Activated CD4-positive, alpha-beta T cell treated with anti-CD3 and anti-CD28 coated beads, Interleukin-2, amount 10 ng/mL, durations not matched to agents 7 days and 5 days (primary cell): ENCODE results near the gene ALOX5AP. TPM values are rescaled to one million over a fixed set of nuclear protein-coding genes. Genes with fewer than 3 reads are reported as not detected.

Experiments
- CTCF ChIA-PET: fragments of 350-600 bp; sonication (Branson Sonifier 250); formaldehyde crosslinking; loops from one replicate; lab custom pipeline; 2021; ENCODE audit warnings: antibody characterized with exemption; lab: Charles Lee
- POLR2A ChIA-PET: fragments of 350-600 bp; sonication (Branson Sonifier 250); formaldehyde crosslinking; loops from one replicate; lab custom pipeline; 2021; ENCODE audit warnings: antibody characterized with exemption; lab: Charles Lee
- DNase-seq: peaks from one replicate; pipeline ENCODE4 v3.0.0-alpha.2; 2020
- H3K27ac Mint-ChIP-seq: one replicate; pipeline ENCODE4 v1.8.0; 2021; ENCODE audit warnings: mild to moderate bottlenecking, moderate library complexity, mixed read lengths
- H3K27me3 Mint-ChIP-seq: one replicate; pipeline ENCODE4 v1.8.0; 2021; ENCODE audit warnings: mixed read lengths
- H3K36me3 Mint-ChIP-seq: one replicate; pipeline ENCODE4 v1.8.0; 2021; ENCODE audit warnings: low read depth, mixed read lengths
- H3K4me1 Mint-ChIP-seq: one replicate; pipeline ENCODE4 v1.8.0; 2021; ENCODE audit warnings: mixed read lengths
- H3K4me3 Mint-ChIP-seq: one replicate; pipeline ENCODE4 v1.8.0; 2021; ENCODE audit warnings: mild to moderate bottlenecking, moderate library complexity, mixed read lengths
- H3K9me3 Mint-ChIP-seq: one replicate; pipeline ENCODE4 v1.8.0; 2021; ENCODE audit warnings: mixed read lengths
- total RNA-seq, 2 experiments: library from RNA; stranded (reverse); gene quantifications; one replicate each; pipeline ENCODE4 v1.2.3, GENCODE V29; 2021

The ALOX5AP gene
- total RNA-seq, 2 experiments from 2014 or later = 66.4 to 88.7 TPM

DNA sequence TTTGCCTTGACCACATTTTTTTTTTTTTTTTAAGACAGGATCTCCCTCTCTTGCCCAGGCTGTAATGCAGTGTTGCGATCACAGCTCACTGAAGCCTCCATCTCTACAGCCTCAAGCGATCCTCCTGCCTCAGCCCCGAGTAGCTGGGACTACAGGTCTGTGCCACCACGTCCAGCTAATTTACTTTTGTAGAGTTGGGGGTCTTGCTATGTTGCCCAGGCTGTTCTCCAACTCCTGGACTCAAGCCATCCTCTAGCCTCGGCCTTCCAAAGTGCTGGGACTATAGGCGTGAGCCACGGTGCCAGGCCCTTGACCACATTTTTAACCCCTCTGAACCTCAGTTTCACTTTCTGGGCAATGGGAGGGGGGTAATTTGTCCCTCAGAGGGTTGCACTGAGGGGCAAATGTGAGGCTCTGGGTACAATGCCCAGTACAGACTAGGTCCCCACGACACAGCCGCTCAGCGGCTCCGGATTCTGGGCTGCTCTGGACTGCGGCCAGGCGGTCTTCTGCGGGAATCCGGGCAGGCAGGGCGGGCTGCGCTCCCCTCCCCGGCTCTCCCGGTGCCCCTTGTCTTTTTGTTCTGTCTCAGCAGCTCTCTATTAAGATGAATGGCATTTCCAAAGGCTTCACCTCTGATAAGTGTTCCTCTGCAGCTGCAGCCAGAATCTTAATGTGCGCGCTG is 3.8 kb upstream of the ALOX5AP start:
- Mint-ChIP-seq H3K4me1 (peaks cover 30% of the 10 kb centered on the region), H3K9me3 (no peaks in the 10 kb centered on the region), H3K27ac (no peak overlapping the region), H3K36me3 (no peaks in the 10 kb centered on the region), H3K4me3 (no peak overlapping the region), H3K27me3 (peaks cover 2% of the 10 kb centered on the region)
- DNase-seq = no peak
- ChIA-PET POLR2A (no interaction called here), CTCF (no interaction called here)

DNA sequence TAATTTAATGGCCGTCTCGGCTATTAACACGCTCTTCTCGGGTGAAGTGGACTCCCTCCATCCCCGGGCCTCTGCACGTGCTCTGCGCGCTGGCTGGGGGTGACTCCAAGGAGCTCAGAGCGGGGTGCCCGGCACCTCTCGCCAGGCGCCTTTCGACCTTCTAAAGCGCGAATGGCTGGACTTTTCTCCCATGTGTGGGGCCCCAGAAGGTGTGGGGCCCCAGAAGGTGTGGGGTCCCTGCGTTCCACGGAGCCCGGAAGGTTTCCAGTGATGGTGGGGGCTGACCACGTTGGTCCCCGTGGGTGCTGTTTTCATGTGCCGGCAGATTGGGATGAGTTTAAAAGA is 3.3 kb upstream of the ALOX5AP start:
- Mint-ChIP-seq H3K4me3 (no peak overlapping the region), H3K4me1 (peaks cover 35% of the 10 kb centered on the region), H3K9me3 (no peaks in the 10 kb centered on the region), H3K36me3 (no peaks in the 10 kb centered on the region), H3K27ac (no peak overlapping the region), H3K27me3 (peaks cover 2% of the 10 kb centered on the region)
- CTCF ChIA-PET = interaction anchor here (1.8 to 2.1 kb wide), 2 partner anchors 10 to 16 kb away, joined by 4 to 5 read pairs; no protein-coding TSS in a partner anchor
- POLR2A ChIA-PET = no interaction called here
- no peak for DNase-seq

DNA sequence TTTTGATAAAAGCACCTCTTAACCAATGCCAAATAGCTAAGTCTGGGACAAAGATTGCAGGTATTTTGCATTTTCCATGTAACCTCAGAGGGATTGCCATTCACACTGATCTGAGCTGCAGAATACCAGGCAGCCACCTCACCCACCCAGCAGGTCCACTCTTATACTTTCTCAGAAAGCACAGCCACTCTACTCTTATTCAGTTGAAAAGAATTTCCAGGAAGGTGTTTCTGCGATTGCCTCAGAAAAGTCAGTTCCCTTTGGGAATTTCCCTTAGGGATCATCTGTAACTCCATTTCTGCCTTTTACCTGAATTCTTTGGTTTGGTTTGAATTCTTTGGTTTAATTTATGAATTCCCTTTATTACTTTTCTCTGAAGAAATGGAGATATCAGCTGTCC is 904 bp upstream of the ALOX5AP start:
- ChIA-PET CTCF (interaction anchor here (1.5 kb wide), 1 partner anchor 18 kb away, joined by 3 read pairs; no protein-coding TSS in a partner anchor), POLR2A (no interaction called here)
- peaks cover 60% of the 10 kb centered on the region for H3K4me1 Mint-ChIP-seq

DNA sequence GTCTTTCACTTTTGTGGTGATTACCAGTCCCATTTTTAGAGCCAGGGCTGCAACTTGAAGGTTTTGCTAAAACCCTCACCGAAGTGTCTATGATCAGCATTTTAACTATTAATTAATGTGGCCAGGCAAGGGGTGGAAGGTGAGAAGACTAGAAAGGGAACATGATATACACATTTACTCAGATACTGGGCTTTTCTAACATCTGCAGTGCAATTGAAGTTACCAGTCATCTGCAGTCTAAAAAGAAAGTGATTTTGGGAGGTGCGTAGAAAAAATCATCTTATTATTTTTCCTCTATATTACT is 481 bp downstream of the ALOX5AP start:
- Mint-ChIP-seq H3K27ac (peak overlapping the region; percentile 95), H3K9me3 (no peaks in the 10 kb centered on the region), H3K4me1 (peaks cover 73% of the 10 kb centered on the region), H3K4me3 (peak overlapping the region; percentile 92), H3K36me3 (peaks cover 7% of the 10 kb centered on the region), H3K27me3 (peaks cover 2% of the 10 kb centered on the region)
- no peak for DNase-seq
- CTCF ChIA-PET = interaction anchor here (0.6 to 1.3 kb wide), 4 partner anchors 12 to 119 kb away, joined by 3 read pairs; no protein-coding TSS in a partner anchor
- POLR2A ChIA-PET = interaction anchor here (0.6 kb wide), 1 partner anchor 26 kb away, joined by 5 read pairs; no protein-coding TSS in a partner anchor

More for the DNA sequence above, 904 bp upstream of the ALOX5AP start:
- Mint-ChIP-seq H3K36me3 (peaks cover 4% of the 10 kb centered on the region), H3K9me3 (no peaks in the 10 kb centered on the region), H3K27ac (no peak overlapping the region), H3K27me3 (peaks cover 2% of the 10 kb centered on the region), H3K4me3 (peak overlapping the region; percentile 92)
- DNase-seq = no peak

DNA sequence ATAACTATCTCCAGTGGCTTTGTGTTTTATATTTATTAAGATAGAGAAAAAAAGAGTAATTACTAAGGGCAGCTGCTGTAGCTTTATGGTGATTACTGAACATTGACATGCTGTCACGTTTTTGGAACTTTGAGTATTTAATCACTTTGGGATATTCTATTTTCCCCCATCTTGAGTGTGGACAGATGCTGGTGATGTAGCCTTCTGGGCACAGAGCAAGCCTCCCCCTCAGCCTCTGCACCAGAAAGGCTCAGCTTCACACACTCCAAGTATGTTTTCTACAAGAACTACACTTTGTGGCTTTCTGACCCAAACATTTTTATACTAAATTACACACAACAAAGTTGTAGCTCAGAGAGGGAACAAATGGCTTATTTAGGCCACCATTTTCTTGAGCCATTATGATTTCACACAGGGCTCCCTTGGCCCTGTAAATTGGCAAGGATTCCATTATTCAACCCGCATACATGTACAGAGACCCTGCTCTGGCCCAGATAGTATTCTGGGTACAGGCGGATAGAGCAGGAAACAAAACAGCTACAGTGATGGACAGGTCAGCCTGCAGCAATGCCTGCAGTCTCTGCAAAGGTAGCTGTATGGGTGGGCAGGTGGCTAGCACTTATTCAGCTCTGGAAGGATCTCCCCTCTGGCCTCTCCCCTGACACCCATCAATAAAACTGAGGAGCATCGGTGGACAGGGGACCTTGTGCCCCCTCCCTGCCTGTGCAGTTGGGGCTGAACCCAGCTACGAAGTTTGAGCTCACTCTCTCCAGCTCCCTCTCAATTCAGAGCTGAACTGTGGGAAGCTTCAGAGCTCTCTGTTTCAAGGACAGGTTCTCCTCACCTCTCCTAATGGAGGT is 1.3 kb downstream of the ALOX5AP start:
- Mint-ChIP-seq H3K27ac (peak overlapping the region; percentile 95), H3K36me3 (peaks cover 7% of the 10 kb centered on the region), H3K4me3 (peak overlapping the region; percentile 92), H3K9me3 (no peaks in the 10 kb centered on the region), H3K27me3 (peaks cover 2% of the 10 kb centered on the region), H3K4me1 (peaks cover 78% of the 10 kb centered on the region)
- ChIA-PET POLR2A (interaction anchor here (0.5 to 1.0 kb wide), 2 partner anchors 314 to 430 kb away, joined by 4 to 5 read pairs; partner anchors contain the start of gene KATNAL1), CTCF (interaction anchor here (0.7 to 1.6 kb wide), 5 partner anchors 11 to 80 kb away, joined by 3 to 6 read pairs (median 3); no protein-coding TSS in a partner anchor)
- no peak for DNase-seq

DNA sequence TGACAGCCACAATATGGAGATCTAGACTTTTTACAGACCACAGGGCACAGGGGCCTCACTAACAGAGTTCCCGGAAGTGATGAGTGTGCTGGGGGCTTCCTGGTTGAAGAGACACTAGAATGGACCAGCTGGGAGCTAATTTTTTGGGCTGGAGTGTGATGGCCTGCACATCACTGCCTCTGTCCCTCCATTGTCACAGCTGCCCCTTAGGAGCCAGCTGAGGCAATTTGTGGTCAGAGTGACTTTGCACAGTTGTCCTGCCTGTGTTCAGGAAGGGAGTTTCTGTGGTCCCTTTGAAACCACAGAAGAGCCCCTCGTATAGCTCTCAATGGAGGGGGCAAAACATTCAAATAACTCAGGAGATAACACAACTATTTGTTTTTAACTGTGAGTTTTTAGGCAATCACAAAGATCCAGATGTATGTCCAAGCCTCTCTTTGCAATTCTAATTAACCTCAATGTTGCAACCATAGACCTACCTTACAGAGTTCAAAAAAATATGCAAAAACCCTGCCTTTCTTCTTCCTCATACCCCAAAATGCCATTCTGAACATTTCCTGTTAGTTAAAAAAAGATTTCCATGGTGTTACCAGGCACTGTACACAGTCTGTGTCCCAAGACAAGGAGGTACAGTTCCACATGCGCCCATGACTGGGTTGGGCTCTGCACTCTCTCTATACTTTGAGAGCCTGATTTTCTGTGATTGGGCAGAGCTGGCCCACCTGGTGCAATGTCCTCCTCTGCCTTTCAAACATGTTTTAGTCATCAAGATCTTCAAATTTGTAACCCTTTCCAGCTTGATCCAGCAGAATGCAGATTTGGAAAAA is 2.4 kb downstream of the ALOX5AP start:
- Mint-ChIP-seq H3K27me3 (peaks cover 2% of the 10 kb centered on the region), H3K27ac (peak overlapping the region; percentile 95), H3K4me1 (peaks cover 78% of the 10 kb centered on the region), H3K9me3 (no peaks in the 10 kb centered on the region), H3K4me3 (peak overlapping the region; percentile 92), H3K36me3 (peaks cover 8% of the 10 kb centered on the region)
- no peak for DNase-seq
- POLR2A ChIA-PET = interaction anchor here (0.6 kb wide), 1 partner anchor 30 kb away, joined by 5 read pairs; no protein-coding TSS in a partner anchor
- CTCF ChIA-PET = interaction anchor here (0.9 to 1.6 kb wide), 4 partner anchors 8 to 72 kb away, joined by 3 to 6 read pairs (median 4); no protein-coding TSS in a partner anchor

DNA sequence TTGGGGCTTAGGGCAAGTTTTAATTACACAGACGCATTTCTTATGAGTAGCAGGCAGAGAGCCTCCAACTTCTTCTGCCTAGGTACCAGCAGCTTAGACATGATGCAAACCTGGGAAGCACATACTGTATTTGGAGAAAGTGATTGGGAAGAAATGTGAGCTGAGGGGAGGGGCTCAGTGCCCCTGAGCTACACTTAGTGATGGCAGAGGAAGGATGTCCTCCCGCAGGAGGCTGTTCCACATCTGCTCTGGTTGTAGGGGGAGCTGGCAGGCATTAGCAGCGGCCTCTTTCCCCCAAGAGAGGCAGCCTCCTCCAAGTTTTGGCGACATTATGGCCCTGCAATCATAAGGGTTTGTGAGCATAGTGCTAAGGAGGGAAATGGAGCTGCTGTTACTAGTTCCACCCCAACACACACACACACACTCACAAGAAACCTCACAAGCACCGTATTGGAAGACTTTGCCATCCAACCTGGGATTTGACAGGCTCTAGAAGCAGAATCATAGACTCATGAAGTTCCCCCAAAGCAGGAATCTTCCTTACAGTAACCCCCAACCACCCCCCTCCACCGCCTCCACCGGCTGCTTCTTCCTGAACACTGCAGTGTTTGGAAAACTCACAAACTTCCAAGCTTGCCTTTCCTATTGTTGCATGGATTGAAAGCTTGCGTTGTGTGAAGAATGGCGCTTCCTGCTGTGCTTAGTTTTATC is 3.3 kb downstream of the ALOX5AP start:
- H3K4me3 Mint-ChIP-seq = peak overlapping the region; percentile 8

DNA sequence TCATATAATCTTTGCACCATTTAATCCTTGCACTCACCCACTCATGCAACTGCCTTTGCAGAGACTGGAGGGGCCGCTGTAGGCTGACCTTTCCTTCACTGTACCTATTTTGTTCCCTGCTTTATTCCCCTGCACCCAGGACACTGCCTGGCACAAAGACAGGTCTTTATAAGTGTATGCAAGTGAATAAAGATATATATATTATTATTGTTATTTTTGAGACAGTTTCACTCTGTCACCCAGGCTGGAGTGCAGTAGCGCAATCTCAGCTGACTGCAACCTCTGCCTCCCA is 3.8 kb downstream of the ALOX5AP start:
- ChIA-PET POLR2A (no interaction called here), CTCF (interaction anchor here (0.9 to 1.9 kb wide), 3 partner anchors 16 to 31 kb away, joined by 3 to 5 read pairs (median 4); no protein-coding TSS in a partner anchor)
- DNase-seq = no peak
- peaks cover 86% of the 10 kb centered on the region for H3K4me1 Mint-ChIP-seq
- H3K27ac Mint-ChIP-seq = peak overlapping the region; percentile 93
- no peaks in the 10 kb centered on the region for H3K9me3 Mint-ChIP-seq
- peaks cover 18% of the 10 kb centered on the region for H3K36me3 Mint-ChIP-seq
- no peak overlapping the region for H3K4me3 Mint-ChIP-seq
- H3K27me3 Mint-ChIP-seq = peaks cover 1% of the 10 kb centered on the region

More for the DNA sequence above, 3.3 kb downstream of the ALOX5AP start:
- H3K9me3 Mint-ChIP-seq = no peaks in the 10 kb centered on the region
- no peak overlapping the region for H3K27ac Mint-ChIP-seq
- POLR2A ChIA-PET = no interaction called here
- H3K27me3 Mint-ChIP-seq = peaks cover 2% of the 10 kb centered on the region
- H3K36me3 Mint-ChIP-seq = peaks cover 18% of the 10 kb centered on the region
- H3K4me1 Mint-ChIP-seq = peaks cover 82% of the 10 kb centered on the region
- CTCF ChIA-PET = interaction anchor here (0.5 to 1.9 kb wide), 6 partner anchors 9 to 73 kb away, joined by 3 to 6 read pairs (median 3); no protein-coding TSS in a partner anchor
- DNase-seq = no peak

DNA sequence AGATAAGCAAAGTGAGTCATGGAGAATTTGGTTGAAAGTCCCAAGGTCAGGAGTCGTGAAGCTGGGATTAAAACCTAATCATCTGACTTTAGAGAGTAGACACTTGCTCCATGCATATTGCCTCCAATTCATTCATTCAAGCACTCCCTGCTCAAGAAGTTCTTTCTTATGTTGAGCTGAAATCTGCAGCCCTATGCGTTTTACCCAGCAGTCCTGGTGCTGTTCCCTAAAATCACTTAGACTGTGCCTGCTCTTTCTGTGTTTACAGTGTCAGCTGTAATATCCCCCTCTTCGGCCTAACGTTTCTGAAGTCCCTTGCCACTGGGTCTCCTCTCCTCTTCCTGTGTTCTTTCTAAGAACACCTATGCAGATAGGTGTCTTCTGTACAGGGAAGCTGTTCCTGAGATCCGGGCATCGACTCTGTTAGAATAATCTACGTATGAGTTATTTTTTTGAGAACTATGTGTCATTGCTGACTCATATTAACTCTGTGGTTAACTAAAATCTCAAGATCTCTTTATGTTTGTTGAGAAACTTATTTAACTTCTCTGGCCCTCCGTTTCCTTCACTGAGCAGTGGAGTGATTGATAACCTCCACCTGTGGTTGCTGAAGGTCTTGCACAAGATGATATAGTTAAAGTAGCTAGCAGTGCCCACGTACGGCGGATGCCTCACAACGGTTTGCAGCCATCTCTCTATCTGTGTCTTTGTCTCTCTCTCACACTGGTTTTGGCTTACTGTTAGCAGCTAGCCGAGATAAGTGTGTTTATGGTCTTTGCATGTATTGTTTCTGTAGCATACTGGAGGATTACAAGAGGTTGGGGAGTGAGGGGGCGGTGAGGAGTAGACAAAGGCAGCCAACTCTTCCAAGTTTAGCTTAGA is 4.7 kb downstream of the ALOX5AP start:
- ChIA-PET CTCF (interaction anchor here (0.6 to 1.9 kb wide), 10 partner anchors 10 to 366 kb away, joined by 3 to 6 read pairs (median 4); no protein-coding TSS in a partner anchor), POLR2A (interaction anchor here (0.6 to 0.8 kb wide), 3 partner anchors 122 to 515 kb away, joined by 3 to 4 read pairs (median 3); partner anchors contain the start of gene USPL1)
- peaks cover 86% of the 10 kb centered on the region for H3K4me1 Mint-ChIP-seq
- H3K27ac Mint-ChIP-seq = peak overlapping the region; percentile 93
- DNase-seq = peak; percentile 69
- H3K4me3 Mint-ChIP-seq = peak overlapping the region; percentile 75
- H3K36me3 Mint-ChIP-seq = peaks cover 22% of the 10 kb centered on the region
- no peaks in the 10 kb centered on the region for H3K9me3 Mint-ChIP-seq
- no peaks in the 10 kb centered on the region for H3K27me3 Mint-ChIP-seq

DNA sequence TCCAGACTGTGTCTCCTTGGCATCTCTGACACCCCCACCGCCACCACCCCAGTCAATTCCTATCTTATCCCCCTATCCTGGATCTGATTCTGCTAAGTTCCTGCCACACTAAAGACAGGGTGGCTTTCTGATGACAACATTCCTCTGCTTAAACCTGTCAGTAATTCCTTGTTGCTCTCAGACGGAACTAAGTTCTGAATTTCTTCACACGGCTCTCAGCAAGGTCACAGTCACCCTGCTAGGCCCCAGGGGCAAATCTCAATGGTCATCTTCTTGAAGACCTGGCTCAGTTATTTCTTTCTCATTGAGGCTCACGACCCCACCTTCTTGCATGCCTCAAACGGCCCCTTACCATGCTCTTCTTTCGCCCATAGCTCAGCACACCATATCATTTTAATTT is 7.6 kb downstream of the ALOX5AP start:
- Mint-ChIP-seq H3K36me3 (peaks cover 40% of the 10 kb centered on the region), H3K27ac (peak overlapping the region; percentile 10), H3K9me3 (no peaks in the 10 kb centered on the region), H3K27me3 (no peaks in the 10 kb centered on the region), H3K4me3 (no peak overlapping the region), H3K4me1 (peaks cover 78% of the 10 kb centered on the region)
- POLR2A ChIA-PET = no interaction called here
- DNase-seq = no peak
- CTCF ChIA-PET = interaction anchor here (0.5 to 2.6 kb wide), 3 partner anchors 11 to 25 kb away, joined by 3 to 16 read pairs (median 5); no protein-coding TSS in a partner anchor
